GM12801 (cell line): ENCODE measurements around the gene ADRB1.

Source experiments
- CTCF ChIP-seq: IDR thresholded peaks from one replicate; pipeline ENCODE4 v1.5.1; 2011; ENCODE audit warnings: control low read depth; ENCODE audit not compliant: insufficient read length; ENCODE audit errors: extremely low read depth

The ADRB1 gene

GRCh38 chr10:114068054-114068707, 24.5 kb downstream of the ADRB1 start:
- no peak for TF ChIP-seq CTCF

GRCh38 chr10:114070710-114071109, 27.0 kb downstream of the ADRB1 start:
- TF ChIP-seq CTCF = no peak

GRCh38 chr10:114071178-114071577, 27.5 kb downstream of the ADRB1 start:
- TF ChIP-seq CTCF = no peak

GRCh38 chr10:114073395-114074186, 29.9 kb downstream of the ADRB1 start:
- no peak for TF ChIP-seq CTCF

- TF ChIP-seq CTCF = no peak
These were observed 31.4 kb downstream of the ADRB1 start for GRCh38 chr10:114075093-114075492.

GRCh38 chr10:114077347-114077746, 33.7 kb downstream of the ADRB1 start:
- TF ChIP-seq CTCF = no peak

- no peak for TF ChIP-seq CTCF
These were observed 34.2 kb downstream of the ADRB1 start for GRCh38 chr10:114077815-114078219.
